Measurements from ENCODE around the gene ASPN. TPM values are rescaled to one million over a fixed set of nuclear protein-coding genes. Genes with fewer than 3 reads are reported as not detected.

The ASPN gene
- total RNA-seq, 1 experiment from 2014 or later = 0.26 TPM

DNA sequence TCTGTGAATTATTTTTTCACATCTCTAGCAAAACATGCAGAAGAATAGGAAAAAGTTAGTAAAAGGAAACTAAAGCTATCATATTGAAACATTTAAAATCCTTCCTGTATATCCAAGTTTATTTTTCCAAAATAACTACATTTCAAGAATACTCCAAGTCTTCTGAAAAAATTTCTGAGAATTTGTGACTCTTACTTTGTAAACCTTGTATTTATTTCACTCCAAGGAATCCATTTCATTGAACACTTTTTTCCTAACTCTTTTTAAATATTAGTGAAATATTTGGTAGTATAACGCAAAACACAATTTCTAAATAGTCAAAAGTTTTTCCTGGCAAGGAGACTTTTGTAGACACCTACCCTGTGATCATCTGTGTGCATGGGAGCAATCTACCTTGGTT lies 34.2 kb upstream of the ASPN start:
- CTCF ChIA-PET = no interaction called here
- intact Hi-C loops (cut with micrococcal nuclease; ENCODE audit: unreplicated experiment) = no loop called here
- no peak for DNase-seq (ENCODE audit: low spot score)

DNA sequence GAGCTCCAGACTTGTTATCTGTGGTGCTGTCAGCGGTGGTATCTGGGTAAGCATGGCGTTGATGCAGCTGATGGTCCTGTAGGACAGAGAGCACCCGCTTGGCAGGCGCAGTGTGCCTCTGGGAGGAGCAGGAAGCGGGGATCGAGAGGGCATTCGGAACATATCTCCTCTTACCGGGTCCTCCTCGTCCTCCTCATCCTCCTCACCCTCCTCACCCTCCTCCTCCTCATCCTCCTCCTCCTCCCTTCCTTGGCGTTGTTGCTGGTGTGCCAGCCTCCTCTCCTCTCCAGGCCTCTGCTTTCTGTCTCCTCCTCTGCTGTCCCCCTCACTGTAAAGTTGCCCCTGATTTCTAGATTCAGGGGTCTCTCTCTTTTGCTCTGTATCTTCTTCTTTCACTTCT lies 32.3 kb upstream of the ASPN start:
- no peaks in the 10 kb centered on the region for H3K27me3 ChIP-seq (replicated peaks; ENCODE audit: insufficient read depth, low read depth, low read length, poor library complexity)
- no peak overlapping the region for H3K4me3 ChIP-seq (ENCODE audit: low read depth, low read length, poor library complexity, severe bottlenecking)
- H3K27ac ChIP-seq (ENCODE audit: low read depth, low read length, poor library complexity, severe bottlenecking) = no peak overlapping the region
- BruUV-seq (replicated peaks) = no TSS peak
- TF ChIP-seq CTCF (conservative IDR thresholded peaks at IDR 0.05; ENCODE audit: low read depth, low read length) = no peak
- no peak for TF ChIP-seq EZH2 (IDR thresholded peaks at IDR 0.05; ENCODE audit: borderline replicate concordance, low read depth, low read length, poor library complexity, severe bottlenecking)
- CTCF ChIA-PET = no interaction called here
- POLR2A ChIA-PET (ENCODE audit: low non-redundant PET) = no interaction called here
- intact Hi-C loops (cut with micrococcal nuclease; ENCODE audit: unreplicated experiment) = no loop called here
- no peaks in the 10 kb centered on the region for H3K9me3 ChIP-seq (ENCODE audit: low read depth, low read length, poor library complexity, severe bottlenecking)
- H3K4me1 ChIP-seq (ENCODE audit: insufficient read depth, low read length, poor library complexity, severe bottlenecking) = no peaks in the 10 kb centered on the region
- H3K36me3 ChIP-seq (ENCODE audit: insufficient read depth, low read length, poor library complexity, severe bottlenecking) = no peaks in the 10 kb centered on the region
- DNase-seq (ENCODE audit: low spot score) = no peak

More for the DNA sequence above, 34.2 kb upstream of the ASPN start:
- Histone ChIP-seq H3K9me3 (ENCODE audit: low read depth, low read length, poor library complexity, severe bottlenecking) (no peaks in the 10 kb centered on the region), H3K27ac (ENCODE audit: low read depth, low read length, poor library complexity, severe bottlenecking) (no peak overlapping the region), H3K27me3 (replicated peaks; ENCODE audit: insufficient read depth, low read depth, low read length, poor library complexity) (no peaks in the 10 kb centered on the region), H3K36me3 (ENCODE audit: insufficient read depth, low read length, poor library complexity, severe bottlenecking) (no peaks in the 10 kb centered on the region), H3K4me3 (ENCODE audit: low read depth, low read length, poor library complexity, severe bottlenecking) (no peak overlapping the region), H3K4me1 (ENCODE audit: insufficient read depth, low read length, poor library complexity, severe bottlenecking) (no peaks in the 10 kb centered on the region)
- POLR2A ChIA-PET (ENCODE audit: low non-redundant PET) = no interaction called here
- no peak for TF ChIP-seq CTCF (conservative IDR thresholded peaks at IDR 0.05; ENCODE audit: low read depth, low read length)
- no TSS peak for BruUV-seq (replicated peaks)

DNA sequence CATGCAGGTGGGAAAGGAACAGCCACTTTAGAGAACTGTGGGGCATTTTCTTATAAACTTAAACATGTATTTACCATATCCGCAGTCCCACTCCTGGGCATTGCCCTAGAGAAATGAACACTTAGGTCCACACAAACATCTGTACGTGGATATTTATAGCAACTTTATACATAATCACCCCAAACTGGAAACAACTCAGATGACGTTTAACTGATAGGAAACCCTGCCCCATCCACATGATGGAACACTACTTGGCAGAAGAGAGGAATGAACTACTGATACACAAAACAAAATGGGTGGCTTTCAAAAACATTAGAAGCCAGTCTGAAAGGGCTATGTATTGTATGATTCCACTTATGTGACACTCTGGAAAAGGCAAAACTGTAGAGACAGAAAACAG lies 31.0 kb upstream of the ASPN start:
- H3K36me3 ChIP-seq (ENCODE audit: insufficient read depth, low read length, poor library complexity, severe bottlenecking) = no peaks in the 10 kb centered on the region
- intact Hi-C loops (cut with micrococcal nuclease; ENCODE audit: unreplicated experiment) = no loop called here
- ChIA-PET POLR2A (ENCODE audit: low non-redundant PET) (no interaction called here), CTCF (no interaction called here)
- no peaks in the 10 kb centered on the region for H3K9me3 ChIP-seq (ENCODE audit: low read depth, low read length, poor library complexity, severe bottlenecking)
- H3K27me3 ChIP-seq (replicated peaks; ENCODE audit: insufficient read depth, low read depth, low read length, poor library complexity) = no peaks in the 10 kb centered on the region
- no peak for TF ChIP-seq EZH2 (IDR thresholded peaks at IDR 0.05; ENCODE audit: borderline replicate concordance, low read depth, low read length, poor library complexity, severe bottlenecking)
- TF ChIP-seq CTCF (conservative IDR thresholded peaks at IDR 0.05; ENCODE audit: low read depth, low read length) = no peak
- H3K27ac ChIP-seq (ENCODE audit: low read depth, low read length, poor library complexity, severe bottlenecking) = no peak overlapping the region
- DNase-seq (ENCODE audit: low spot score) = no peak
- H3K4me1 ChIP-seq (ENCODE audit: insufficient read depth, low read length, poor library complexity, severe bottlenecking) = no peaks in the 10 kb centered on the region
- no peak overlapping the region for H3K4me3 ChIP-seq (ENCODE audit: low read depth, low read length, poor library complexity, severe bottlenecking)
- BruUV-seq (replicated peaks) = no TSS peak

All from A673 (cell line).